GM18502 (cell line): ENCODE results near the gene PLEKHA7.
A peak's percentile ranks its signal among the peaks of the same experiment; 100 is the strongest.

Source experiments
- ATAC-seq: cut with Tn5 transposase; IDR thresholded peaks from one replicate; pipeline ENCODE4 v1.9.1; 2021; ENCODE audit warnings: mild to moderate bottlenecking; ENCODE audit not compliant: unreplicated experiment, poor library complexity

PLEKHA7 gene

DNA sequence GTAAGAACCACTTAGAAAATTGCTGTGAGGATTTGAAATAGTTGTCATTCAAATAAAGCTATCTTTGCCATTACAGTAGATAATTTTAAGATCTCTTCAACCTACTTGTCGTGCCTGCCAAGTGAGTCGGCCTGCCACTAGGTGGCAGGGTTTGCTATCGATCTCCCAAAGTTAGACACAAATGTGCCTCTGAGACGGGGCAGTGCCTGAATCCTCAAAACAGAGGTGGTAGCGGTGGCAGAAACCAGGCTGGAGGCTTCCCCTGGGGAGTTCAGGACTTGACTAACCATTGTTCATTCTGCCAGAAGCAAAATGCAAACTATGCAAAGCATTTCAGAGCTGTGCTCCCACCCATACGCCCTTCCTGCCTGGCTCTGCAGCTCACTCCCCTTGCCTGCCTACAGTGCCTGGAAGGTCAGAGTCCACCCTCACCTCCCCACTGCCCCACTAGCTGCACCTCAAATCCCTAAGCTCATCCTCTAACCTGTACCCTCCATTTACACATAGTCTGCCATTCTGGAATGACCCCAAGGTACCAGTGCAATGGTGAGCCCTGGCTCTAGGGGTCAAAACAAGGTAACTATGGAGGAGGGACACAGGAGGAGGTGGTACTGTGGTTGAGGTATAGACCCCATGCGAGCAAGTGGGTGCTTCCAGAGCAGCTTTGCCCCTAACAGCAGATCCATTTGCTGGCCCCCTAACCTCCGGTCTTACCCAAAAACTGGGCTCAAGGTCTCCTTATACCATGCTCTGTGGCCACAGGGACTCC lies 193.7 kb downstream of the PLEKHA7 start:
- ATAC-seq, result peak; percentile 90

DNA sequence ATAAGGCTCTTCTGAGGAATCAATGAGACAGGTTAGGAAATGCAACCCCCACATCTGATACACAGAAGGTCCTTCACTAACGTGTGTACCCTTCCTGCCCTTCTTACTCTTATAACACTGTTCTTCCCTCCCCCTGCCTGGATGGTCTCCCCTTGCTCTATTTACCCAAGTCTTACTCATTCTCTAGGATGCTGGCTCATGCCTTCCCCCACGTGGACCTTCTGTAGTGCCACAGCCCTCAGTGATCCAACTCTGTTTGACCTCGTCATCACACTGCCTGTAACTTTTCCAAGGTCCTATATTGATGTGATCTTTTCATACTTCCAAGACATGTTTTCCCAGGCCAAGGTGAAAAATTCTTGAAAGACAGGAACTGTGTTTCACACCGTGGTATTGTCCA lies 195.9 kb downstream of the PLEKHA7 start:
- ATAC-seq, result no peak

DNA sequence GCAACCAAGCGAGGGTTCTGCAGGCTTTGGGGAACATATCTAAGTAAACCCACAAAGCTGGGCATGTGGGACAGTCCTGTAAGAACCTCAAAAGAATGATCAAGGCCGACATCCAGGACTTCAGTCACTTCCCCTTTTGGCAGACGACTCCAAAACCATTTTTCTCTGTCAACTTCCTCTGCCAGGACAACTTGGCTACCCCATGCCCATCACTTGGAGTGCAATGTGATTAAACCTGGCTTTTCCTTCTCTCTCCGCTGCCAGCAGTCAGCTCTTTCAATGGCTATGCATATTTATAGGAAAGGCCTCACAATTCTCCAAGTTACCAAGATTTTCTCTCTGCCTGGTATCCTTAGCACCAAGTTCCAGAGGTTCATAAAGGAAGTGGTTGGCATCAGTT lies 196.9 kb downstream of the PLEKHA7 start:
- no peak for ATAC-seq

DNA sequence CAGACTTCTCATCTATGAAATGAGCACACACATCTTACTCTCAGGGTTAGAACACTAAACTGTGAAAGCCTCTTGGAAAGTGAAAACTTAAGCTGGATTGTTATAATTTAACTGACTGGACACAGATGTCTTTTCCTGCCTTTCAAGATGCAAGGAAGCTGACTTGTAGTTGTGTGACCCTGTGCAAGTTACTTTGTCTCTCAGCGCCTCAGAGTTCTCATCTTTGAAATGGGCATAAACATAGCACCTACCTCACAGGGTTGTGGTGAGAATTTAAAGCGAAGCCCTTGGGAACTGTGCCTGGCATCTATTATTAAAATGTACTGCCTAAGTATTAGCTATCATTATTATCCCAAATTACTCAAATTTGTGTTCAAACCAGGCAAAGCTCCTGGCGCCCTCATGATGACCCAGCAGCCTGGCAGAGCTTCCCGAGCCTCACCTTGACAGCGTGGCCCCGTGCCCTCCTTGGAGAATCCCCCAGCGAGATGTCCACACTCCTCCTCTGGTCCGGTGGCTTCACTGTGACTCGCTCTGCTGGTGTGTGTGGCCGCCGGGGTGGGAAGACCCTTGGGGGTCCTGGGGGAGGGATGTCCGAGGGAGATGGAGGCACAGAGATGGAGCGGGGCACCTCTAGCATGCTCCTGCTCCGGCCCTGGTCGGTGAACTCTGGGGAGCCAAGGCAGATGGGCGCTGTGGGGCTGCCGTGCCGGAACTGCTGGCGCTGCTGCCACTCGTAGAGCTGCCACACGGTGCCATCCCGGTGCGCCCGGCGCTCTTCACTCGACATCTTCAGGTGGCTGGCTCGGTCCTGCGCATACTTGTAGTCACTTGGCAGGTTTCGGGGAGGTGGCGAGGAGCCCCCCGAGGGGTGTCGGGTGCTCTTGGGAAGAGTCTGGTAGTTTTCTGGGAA lies 197.6 kb downstream of the PLEKHA7 start:
- ATAC-seq, result no peak

DNA sequence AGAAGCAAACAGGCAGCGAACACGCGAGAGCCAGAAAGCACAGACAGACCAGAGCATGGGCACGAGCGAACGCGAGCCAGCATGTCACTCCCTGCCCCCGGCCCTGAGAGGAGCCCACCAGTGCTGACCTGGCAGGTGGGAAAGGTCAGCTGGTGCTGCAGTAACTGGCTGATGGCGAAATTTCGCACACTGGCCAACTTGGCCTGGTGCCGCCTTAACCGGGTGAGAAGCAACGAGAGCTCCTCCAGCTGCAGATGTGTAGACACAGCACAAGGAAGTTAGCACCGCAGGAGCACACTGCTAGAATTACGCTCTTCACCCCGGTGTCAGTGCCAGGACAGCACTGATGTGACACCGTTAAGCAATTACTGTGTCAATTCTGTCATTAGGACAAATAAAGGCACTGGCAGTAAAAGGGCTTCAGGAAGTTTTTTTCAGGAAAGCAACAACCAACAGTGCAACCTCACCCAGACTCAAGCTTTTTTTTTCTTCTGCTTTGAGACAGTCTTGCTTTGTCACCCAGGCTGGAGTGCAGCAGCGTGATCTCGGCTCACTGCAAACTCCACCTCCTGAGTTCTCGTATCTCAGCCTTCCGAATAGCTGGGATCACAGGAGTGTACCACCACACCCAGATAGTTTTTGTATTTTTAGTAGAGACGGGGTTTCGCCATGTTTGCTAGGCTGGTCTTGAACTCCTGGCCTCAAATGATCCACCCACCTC lies 199.0 kb downstream of the PLEKHA7 start:
- ATAC-seq, result no peak

DNA sequence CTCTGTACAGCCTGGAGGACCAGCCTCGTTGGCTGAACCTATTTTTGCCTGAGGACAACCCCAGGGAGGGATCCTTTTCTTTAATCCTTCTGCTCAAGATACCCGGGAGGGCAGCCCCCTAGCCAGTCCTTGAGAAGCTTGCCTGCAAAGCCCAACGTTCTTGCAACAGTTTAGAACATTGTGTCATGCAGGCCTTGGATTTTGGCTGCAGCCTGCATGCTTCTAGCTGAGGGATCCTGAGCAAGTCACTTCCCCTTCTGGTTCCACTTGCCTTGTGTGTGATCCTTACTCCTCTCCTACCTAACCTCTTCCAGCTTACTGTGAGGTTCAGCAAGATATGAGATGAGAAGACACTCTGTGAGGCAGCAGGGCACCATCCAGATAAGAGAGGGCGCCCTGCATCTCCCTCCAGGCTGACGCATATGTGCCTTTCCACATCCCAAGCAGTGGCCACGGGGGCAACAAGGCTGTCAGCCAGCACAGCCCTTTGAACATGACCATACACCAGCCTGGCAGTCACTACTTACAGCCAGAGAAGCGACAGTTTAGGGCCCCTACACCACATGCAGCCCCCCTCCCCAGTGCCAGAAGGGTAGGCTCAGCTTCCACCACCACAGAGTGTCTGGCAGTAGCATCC lies 199.7 kb downstream of the PLEKHA7 start:
- no peak for ATAC-seq

DNA sequence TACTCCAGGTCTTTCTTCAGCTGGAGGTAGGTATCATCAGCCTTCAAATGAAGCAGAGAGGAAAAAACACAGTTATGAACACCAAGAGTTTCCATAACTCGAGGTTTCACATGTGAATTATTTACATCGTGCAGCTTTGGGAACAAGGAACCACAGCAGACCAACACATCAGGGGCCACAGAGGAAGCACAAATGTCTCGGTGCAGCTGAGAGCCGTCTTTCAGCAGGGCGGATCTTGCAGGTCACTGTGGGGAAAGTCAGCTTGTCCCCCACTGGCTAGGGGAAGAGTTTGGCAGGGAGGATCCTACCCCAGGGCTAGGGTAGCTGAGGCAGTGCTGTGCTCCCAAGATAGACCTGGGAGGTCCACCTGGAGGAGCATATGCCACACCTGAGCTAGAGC lies 201.1 kb downstream of the PLEKHA7 start:
- ATAC-seq, result no peak

DNA sequence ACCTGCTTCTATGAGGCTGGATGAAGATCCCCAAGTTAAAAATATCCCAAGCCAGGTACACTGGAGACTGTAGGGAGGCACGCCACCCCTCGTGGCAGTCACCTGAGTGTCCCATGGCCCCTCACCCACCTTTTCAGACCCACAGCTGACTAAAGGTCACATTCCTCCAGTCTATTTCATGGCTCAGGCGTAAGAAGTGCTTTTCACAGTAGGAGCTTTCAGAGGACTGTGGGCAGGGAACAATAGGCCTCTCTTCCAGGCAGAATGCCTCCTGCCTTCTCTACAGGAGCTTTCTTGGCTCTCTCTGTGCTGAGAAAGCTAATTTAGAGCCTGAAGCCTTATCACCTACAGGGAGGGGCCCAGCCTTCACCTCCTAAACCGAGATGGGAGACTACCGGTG lies 201.9 kb downstream of the PLEKHA7 start:
- ATAC-seq, result no peak

DNA sequence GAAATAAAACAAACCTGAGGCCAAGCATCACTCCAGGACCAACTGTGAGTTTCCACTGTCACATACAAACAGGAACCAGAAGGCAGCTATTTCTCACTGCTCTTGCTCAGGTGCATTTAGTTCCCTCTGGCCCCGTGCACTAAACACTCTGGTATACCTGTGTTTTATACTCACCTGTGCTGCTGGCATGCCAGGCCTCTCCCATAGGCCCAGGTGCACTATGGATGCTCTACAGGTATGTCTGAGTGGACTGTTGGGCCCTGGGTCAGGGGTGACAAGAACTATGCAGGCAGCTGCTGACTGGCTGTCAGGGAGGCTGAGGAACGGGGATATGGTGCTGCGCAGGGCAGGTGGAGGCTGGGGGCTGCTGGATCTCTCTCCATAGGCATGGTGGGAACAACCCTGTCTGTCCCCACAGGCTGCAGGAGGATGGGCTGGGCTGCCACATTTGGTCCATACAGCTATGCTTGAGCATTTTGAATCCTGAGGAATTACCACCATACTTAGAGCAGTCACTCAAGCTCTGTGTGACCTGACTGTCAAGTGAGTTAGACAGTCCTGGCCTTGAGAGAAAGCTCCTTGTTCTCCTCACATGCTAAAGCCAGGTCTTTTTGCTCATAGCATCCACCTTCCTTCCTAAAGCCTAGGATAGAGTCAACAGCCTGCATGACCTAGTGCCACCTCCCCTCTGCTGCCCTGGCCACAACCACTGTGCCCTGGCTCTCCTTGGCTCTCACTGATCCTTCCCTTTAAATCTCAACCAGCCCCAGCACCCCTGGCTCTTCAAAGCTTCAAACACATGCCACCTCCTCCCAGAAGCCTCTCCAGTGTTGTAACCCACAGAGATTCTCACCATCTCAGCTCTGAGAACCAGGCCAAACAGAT lies 202.8 kb downstream of the PLEKHA7 start:
- ATAC-seq, result no peak

DNA sequence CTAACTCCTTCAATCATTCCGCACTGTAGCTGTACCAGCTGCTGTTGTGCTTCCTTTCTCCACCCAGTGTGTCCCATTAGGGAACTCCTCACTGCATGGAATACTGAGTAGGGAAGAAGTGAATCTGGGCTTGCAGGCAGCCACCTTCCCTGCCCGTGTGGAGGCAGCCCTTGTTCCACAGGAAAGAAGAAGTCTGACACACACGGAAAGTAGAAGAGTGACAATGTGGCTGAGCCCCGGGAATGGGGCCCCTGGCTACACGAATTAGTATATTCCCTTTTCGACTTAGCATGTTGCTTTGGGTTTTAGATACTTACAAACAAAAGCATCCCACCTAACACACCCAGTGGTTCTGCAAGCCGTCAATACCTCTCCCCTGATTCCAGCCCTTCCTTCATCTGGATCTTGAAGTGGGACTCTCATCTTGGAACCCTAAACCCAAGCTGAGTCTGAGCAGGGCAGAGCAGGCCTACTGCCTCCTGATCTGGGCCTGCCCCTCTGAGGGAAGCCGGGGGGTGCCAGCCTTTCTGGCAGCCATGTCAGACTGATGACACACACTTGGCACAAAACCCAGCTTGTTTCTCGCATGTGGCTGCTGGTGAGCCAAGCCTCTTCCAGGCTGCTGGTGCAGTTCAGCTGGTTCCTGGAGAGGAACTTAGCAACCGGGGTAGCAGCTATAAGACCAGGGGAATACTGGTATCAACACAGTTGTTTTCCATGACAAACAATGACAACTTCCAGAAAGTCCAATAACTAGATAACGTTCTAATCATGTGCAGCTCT lies 204.1 kb downstream of the PLEKHA7 start:
- no peak for ATAC-seq

DNA sequence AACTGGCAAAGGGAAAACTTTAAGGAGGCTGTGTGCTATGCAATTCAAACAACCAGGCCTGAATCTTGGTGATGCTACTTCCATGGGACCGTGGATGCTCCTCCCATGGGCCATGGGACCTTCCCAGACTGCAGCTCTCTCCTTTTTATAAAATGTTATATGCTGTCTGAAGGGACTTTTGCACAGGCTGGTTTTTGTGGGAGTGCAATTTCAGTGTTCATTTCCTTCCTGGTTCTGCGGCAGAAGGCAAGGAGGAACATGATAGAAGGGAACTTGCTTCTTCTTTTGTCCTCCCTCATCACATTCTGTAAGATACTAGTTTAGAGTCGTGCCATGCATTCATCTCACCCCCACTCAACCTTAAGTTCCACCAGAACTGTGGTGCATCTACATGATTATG lies 206.9 kb downstream of the PLEKHA7 start:
- no peak for ATAC-seq

DNA sequence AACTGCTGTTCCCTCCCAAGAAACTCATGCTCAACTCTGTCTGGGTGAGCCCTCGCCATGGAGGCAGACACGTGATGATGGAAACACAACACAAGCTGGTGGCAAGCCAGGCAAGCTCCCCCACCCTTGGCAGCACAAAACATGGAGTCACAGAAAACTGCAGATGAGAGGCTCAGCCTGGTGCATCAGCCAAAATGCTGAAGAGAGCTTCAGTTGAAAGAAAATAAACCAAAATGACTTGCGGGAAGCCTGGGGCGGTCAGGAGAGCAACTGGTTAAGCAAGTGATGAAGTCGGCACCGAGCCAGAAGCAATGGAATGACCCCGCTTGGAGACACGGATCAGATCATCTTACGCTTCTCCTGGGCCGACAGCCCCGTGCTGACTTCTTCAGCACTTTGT lies 207.4 kb downstream of the PLEKHA7 start:
- ATAC-seq, result no peak

DNA sequence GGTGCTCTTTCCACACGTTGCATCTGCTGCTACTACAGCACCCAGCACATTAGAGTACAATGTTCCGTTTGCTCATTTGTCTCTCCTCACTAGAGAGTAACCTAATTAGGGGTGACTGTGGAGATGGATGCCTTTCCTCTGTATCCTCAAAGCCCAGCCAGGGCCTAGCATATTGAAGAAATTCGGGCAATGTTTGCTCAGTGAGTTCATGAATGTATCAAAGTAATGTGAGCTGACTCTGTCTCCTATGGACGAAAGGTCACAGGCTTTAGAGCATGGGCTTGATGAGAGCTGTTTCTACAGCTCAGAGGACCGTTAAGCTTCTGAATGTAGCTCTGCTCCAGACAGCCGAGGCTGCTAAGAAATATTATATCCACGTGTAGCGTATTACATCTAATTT lies 208.3 kb downstream of the PLEKHA7 start:
- no peak for ATAC-seq

DNA sequence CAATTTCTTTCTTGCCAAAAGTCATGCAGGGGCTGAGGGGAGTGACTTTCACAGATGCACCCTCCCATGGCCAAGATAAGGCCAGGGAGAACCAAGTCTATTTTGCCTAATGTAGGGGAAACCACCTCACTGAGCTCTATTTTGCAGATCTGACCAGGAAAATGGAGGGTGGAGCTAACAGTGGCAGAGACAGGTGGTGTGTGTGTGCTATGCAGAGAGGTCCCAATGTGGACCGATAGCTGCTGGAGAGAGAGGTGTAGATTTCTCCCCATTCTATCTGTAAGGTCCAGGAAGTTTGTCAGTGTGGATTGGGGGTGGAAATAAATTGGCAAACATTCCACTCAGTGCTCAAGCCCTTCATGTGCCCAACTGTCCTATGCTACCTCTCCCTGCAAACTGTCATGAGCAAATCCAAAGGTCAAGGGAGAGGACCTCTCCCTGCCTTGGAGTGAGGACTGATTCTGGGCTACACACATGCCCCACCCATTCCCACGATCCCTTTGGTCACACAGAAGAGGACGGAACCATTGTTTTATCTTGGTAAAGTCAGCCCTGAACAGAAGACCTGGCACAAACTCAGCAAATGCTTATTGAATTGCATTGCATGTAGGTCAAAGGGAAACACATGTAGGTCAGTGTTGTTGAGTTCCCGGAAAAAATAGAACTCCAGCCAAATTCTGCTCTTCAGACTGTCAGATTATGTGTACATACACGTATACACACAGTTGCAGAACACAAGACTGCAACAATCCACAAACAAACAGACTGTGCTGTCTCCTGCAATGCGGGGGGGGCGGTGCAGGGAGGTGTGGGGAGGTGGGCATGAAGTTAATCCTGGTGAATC lies 209.9 kb downstream of the PLEKHA7 start:
- no peak for ATAC-seq

DNA sequence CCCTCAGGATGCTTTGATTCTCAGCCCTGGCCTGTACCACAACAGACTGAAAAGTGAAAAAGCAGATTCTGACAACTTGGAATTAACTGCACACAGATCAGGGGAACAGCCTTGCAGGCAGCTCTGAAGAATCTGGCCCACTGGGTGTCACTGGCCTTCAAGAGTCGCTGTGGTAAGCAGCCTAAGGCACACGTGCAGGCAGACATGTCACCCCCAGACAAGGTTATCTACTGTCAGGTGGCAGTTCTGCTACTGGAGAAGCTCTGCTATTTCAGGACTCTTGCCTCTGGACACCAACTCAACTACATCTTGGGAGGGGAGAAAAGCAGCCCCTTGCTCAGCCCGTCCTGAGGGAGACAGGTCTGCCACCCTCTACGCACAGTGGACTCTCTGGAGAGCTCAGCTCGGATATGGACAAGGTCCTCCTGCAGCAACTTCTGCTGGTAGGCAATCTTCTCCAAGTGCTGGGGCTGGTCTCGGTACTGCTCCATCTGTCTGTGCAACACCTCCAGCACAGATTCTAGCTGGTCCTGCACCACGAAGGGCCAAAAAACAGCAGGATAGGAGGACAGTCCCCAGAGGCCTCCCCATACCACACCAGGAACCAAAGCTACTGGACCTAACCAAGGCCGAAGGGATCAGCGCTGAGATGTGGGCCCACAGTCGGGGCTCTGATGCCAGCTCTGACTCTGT lies 212.8 kb downstream of the PLEKHA7 start:
- ATAC-seq, result no peak

DNA sequence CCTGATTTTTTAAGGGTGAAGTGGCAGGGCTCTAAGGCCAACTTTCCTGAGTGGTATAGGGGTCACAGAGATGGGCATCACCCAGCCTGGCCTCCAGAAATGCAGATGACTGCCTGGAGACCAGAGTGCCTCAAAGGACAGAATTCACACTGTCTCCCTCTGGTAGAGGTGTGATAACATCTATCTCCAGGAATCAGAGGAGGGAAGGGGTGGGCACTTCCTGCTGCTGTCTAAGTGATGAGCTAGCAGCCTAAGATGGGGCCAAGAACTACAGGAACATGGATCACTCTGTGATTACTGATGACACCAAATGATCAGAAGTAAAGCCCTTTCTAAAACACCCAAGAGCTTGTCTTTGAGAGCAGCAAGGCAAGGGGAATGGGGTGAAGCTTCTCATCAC lies 213.8 kb downstream of the PLEKHA7 start:
- ATAC-seq, result no peak

DNA sequence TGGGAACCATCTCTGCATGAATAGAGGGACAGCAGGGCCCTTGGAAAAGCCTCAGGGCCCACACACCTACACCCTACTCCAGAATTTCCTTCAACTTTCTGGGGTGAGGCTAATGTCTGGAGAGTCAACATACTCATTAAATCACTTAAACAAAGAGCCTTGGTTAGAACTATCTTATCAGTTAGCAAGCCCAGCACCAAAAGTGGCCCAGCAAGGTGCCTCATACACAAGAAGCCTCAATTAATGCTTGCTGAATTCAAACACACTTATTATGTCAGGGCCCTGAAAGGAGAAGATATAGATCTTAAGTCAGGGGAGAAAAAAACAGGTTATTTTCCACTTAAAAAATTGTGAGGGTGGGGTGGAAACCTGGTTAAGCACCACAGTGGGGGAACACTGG lies 214.3 kb downstream of the PLEKHA7 start:
- no peak for ATAC-seq
